GM23248 (cell line): ENCODE results near the gene VANGL1.

ENCODE experiments used
- EZH2 ChIP-seq: fragments of 200-600 bp; sonication (generic); IDR thresholded peaks from 2 replicates; pipeline ENCODE4 v1.6.1; 2018; ENCODE audit warnings: antibody characterized with exemption, mild to moderate bottlenecking; ENCODE audit not compliant: insufficient read depth, poor library complexity, severe bottlenecking
- EZH2phosphoT487 ChIP-seq: fragments of 200-600 bp; sonication (generic); IDR thresholded peaks from 2 replicates; pipeline ENCODE4 v1.6.1; 2018; ENCODE audit warnings: antibody characterized with exemption, moderate library complexity, mild to moderate bottlenecking, low read depth; ENCODE audit not compliant: insufficient read depth

GRCh38 chr1:115649964-115650363 is 8.2 kb downstream of the VANGL1 start:
- TF ChIP-seq EZH2phosphoT487 (no peak), EZH2 (no peak)
